Skin epidermis (tissue), 12 donors: ENCODE results near the gene PRRT2.
A peak's percentile ranks its signal among the peaks of the same experiment; 100 is the strongest.
"Not testable (repeated sequence)": the region's sequence is repeated elsewhere in the genome, so short reads cannot be mapped to it uniquely, and the experiment has no call there.

Experiments
- H3K27ac ChIP-seq, 21 experiments: fragments of 200-600 bp; sonication (generic) in 11 of 21; one replicate each; pipeline ENCODE4 v1.5.0; 2020; ENCODE audit warnings: mild to moderate bottlenecking in 3 of 21, inconsistent platforms in 2 of 21, moderate library complexity in 2 of 21
- H3K4me3 ChIP-seq, 7 experiments: fragments of 200-600 bp; sonication (generic) in 2 of 7; one replicate each; pipeline ENCODE4 v1.5.0; 2020; ENCODE audit warnings: inconsistent platforms in 2 of 7, mild to moderate bottlenecking in 2 of 7, moderate library complexity in 1 of 7

The PRRT2 gene

DNA sequence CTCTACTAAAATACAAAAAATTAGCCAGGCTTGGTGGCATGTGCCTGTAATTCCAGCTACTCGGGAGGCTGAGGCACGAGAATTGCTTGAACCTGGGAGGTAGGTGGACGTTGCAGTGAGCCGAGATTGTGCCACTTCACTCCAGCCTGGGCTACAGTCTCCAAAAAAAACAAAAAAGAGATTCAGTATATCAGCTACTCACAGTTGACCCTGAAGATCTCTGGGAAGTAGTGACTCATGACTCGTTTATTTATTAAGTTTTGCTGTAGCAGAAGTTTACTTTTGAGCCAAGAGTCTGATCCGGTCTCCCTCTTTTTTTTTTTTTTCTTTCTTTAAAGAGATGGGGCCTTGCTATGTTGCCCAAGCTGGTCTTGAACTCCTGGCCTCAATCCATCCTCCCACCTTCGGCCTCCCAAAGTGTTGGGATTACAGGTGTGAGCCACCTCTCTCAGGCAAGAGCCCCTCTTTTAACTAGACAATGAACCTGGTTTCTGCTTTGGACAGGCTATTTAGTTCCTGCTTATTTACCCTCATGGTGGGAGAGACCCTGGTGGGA is 12.7 kb downstream of the PRRT2 start:
- Histone ChIP-seq H3K4me3 (no peak overlapping the region), H3K27ac (peak overlapping the region in 19 of 21 experiments; percentile 15 to 97 (median 69))

DNA sequence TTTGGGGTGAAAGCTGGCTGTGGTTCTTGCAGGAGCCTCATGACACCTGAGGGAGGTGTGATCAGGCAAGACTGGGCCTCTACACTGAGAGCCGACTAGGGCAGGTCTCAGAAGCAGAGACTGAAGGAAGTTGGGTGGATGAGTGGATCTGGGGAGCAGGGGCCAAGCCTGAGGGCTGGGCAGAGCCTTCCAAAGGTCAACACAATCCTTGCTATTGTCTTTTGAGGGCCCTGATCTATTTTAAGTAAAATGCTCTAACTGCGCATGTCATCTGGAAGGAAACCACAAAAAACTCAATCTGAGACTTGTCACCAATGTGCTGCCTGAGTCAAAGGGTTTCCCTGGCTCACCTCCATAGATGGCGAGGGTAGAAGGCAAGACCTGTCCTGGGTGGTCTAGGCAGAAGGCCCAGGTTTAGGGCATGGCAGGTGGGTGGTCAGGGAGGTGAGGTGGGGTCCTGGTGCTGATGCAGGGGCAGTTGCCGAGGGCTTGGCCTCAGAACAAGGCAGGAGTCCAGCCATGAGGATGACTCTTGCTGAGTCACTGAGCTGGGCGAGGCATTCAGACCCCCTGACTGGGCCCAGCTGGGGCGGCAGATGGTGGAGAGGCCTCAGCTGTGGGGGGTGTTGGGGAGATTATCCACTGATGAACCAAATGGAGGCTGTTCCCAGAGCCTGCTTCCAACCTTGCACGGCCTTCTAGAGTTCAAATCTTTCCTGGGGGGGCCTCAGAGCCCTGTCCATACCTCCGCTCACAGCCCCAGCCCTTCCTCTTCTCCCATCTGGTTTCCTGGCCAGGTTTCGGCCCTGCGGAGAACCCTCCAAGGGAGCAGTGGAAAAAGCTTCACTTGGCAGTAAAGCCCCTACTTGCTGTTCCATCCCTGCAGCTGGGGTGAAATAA is 13.4 kb downstream of the PRRT2 start:
- Histone ChIP-seq H3K27ac (peak overlapping the region in 19 of 21 experiments; percentile 2 to 97 (median 69)), H3K4me3 (no peak overlapping the region)

DNA sequence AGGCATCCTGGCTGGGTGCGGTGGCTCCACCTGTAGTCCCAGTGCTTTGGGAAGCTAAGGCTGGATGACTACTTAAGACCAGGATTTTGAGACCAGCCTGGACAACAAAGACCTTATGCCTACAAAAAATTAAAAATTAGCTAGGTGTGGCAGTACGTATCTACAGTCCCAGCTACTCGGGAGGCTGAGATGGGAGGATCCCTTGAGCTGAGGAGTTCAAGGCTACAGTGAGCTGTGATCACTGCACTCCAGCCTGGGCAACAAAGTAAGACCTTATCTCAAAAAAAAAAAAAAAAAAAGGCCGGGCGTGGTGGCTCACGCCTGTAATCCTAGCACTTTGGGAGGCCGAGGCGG is 14.3 kb downstream of the PRRT2 start:
- Histone ChIP-seq H3K4me3 (no peak overlapping the region), H3K27ac (peak overlapping the region in 13 of 21 experiments; percentile 2 to 97 (median 71))

DNA sequence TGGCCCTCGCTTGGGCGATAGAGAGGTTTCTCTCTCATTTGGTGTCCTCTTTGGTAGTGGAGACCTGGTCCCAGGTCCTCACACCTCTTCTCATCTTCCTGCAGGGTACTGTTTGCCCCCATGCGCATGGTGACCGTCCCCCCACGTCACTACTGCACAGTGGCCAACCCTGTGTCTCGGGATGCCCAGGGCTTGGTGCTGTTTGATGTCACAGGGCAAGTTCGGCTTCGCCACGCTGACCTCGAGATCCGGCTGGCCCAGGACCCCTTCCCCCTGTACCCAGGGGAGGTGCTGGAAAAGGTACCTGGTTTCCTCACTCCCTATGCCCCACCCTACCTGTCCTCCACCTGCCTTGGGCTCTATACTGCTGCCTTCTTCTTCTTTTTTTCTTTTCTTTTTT is 18.8 kb downstream of the PRRT2 start:
- no peak overlapping the region for H3K4me3 ChIP-seq
- peak overlapping the region in 1 of 21 experiments; percentile 45 for H3K27ac ChIP-seq

DNA sequence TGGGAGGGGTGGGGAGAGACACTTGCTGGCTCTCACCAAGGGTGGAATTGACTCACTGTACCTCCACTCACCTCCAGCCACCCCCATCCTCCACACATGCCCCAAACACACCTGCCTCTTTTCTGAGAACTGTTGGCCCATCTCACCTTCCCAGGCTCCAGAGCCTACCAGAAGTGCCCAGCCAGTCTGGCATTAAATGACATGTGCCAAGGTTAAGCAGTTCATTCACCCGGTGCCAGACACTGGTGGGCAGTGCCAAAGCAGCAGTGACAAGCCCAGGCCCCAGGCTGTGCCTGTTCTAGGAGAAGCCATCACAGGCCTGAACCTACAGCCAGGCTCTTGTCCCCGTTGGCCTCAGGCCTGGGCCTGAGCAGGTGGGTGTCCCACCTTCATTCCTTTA is 19.5 kb downstream of the PRRT2 start:
- Histone ChIP-seq H3K4me3 (no peak overlapping the region), H3K27ac (no peak overlapping the region)

DNA sequence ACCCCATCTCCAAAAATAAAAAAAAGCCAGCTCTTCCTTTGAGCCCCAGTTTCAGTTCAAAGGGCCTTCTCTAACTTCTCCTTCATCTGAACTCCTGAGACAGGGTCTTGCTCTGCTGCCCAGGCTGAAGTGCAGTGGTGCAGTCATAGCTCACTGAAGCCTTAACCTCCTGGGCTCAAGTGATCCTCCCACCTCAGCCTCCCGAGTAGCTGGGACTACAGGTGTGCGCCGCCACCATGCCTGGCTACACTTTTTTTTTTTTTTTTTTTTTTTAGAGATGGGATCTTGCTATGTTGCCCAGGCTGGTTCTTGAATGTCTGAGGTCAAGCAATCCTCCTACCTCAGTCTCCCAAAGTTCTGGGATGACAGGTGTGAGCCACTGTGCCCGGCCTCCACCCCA is 21.2 kb downstream of the PRRT2 start:
- H3K4me3 ChIP-seq, H3K27ac ChIP-seq: not testable (repeated sequence)

DNA sequence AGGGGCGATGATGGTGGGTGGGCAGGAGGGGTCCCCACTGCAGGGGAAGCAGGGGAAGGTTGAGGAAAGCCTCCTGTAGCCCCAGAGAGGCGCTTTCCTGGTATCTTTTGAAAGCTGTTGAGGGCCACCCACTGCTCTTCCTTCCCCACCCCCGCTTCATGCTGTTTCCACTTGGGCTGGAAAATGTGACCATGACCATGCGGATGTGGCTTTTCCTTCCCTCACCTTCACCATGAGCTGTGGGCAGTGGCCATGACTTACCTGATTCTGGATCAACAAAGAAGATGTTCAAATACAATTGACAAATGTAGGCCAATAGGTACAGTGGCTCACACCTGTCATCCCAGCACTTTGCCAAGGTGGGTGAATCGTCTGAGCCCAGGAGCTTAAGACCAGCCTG is 22.1 kb downstream of the PRRT2 start:
- no peak overlapping the region for H3K4me3 ChIP-seq
- no peak overlapping the region for H3K27ac ChIP-seq

DNA sequence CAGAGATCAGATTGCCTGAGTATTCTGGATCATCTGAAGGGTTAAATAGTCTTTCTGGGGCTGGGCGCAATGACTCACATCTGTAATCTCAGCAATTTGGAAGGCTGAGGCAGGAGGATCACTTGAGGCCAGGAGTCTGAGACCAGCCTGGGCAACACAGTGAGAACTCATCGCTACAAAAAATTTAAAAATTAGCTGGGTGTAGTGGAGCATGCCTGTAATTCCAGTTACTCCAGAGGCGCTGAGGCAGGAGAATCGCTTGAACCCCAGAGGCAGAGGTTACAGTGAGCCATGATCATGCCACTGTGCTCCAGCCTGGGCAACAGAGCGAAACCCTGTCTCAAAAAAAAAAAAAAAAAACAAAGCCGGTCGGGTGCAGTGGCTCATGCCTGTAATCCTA is 23.9 kb downstream of the PRRT2 start:
- no peak overlapping the region for H3K27ac ChIP-seq
- H3K4me3 ChIP-seq, result no peak overlapping the region

DNA sequence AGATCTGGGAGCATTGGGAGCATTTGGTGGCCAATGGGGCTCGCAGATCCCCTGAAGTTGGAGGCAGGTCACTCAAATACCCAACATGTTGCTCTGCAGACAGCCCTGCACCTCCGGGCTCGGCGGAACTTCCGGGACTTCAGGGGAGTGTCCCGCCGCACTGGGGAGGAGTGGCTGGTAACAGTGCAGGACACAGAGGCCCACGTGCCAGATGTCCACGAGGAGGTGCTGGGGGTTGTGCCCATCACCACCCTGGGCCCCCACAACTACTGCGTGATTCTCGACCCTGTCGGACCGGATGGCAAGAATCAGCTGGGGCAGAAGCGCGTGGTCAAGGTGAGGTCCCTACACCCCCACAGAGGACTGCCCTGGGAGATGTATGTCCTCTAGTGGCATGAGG is 24.6 kb downstream of the PRRT2 start:
- Histone ChIP-seq H3K4me3 (no peak overlapping the region), H3K27ac (no peak overlapping the region)

DNA sequence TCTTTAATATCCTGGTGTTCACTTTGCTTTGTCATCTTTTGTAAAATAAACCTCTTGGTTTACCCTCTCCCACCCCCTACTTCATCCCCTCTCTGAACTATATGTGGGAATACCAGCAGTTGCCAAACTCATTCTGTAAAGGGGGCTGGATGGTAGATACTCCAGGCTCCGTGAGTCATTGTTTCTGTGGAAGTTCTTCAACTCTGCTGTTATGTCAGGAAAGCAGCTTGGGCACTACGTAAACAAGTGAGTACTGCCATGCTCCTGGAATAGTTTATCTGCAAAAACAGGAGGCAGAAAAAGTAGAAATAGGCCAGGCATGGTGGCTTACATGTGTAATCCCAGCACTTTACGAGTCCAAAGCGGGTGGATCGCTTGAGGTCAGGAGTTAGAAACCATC is 25.8 kb downstream of the PRRT2 start:
- Histone ChIP-seq H3K4me3 (no peak overlapping the region), H3K27ac (no peak overlapping the region)

DNA sequence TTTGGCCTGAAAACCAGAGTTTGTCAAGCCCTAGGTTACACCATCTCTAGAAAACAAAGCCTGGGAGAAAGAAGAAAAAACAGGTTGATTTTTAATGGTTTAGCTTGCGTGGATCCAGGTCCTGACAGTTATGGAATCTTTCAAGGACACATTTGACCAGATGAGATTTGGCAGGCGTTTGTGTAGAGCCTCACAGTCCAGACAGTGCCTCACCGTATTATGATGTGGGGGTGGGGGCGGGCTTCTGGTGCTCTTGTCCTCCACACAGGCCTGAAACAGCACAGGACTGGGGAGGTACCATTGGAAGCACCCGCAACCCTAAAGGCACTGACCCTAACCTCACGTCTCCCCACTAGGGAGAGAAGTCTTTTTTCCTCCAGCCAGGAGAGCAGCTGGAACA is 27.8 kb downstream of the PRRT2 start:
- Histone ChIP-seq H3K27ac (no peak overlapping the region), H3K4me3 (no peak overlapping the region)

DNA sequence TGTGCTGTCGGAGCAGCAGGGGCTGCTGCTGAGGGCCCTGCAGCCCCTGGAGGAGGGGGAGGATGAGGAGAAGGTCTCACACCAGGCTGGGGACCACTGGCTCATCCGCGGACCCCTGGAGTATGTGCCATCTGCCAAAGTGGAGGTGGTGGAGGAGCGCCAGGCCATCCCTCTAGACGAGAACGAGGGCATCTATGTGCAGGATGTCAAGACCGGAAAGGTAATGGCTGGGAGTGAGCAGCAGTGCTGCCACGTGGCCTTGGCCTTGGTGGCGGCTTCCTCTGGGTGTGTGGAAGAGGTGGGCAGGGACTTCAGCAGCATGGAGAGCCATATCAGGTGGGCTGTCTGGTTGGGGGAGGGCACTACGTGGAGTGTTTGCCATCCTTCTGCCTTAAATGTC is 28.2 kb downstream of the PRRT2 start:
- Histone ChIP-seq H3K27ac (no peak overlapping the region), H3K4me3 (no peak overlapping the region)

DNA sequence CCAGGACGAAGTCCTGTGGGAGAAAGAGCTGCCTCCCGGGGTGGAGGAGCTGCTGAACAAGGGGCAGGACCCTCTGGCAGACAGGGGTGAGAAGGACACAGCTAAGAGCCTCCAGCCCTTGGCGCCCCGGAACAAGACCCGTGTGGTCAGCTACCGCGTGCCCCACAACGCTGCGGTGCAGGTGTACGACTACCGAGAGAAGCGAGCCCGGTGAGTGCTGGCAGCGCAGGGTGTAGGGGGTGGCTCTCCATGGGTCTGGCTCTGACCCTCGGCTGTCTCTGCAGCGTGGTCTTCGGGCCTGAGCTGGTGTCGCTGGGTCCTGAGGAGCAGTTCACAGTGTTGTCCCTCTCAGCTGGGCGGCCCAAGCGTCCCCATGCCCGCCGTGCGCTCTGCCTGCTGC is 29.6 kb downstream of the PRRT2 start:
- no peak overlapping the region for H3K27ac ChIP-seq

DNA sequence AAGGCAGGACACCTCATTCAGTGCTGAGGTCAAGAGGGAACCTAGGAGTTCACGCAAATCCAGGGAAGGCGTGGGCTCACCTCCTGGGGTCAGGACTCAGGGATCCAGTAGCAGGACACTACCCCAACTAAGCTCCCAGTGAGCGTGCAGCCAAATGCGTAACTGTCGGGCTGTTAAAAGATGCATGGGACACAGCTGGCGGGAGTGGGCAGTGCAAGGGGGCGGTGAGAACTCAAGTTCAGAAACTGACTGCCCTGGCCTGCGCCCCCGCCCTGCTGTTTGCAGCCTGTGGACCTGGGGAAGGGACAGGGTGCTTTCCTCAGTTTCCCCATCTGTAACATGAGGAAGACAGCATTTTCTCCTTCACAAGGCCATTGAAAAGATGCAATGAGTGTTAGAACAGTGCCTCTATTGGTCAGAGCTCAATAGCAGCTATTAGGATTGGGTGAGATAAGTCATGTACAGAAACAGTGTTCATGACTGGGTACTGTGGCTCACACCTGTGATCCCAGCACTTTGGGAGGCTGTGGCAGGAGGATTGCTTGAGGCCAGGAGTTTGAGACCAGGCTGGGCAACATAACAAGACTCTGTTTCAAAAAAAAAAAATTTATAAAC is 30.8 kb downstream of the PRRT2 start:
- H3K27ac ChIP-seq, result no peak overlapping the region
- no peak overlapping the region for H3K4me3 ChIP-seq

More for the DNA sequence above, 29.6 kb downstream of the PRRT2 start:
- H3K4me3 ChIP-seq, result no peak overlapping the region

DNA sequence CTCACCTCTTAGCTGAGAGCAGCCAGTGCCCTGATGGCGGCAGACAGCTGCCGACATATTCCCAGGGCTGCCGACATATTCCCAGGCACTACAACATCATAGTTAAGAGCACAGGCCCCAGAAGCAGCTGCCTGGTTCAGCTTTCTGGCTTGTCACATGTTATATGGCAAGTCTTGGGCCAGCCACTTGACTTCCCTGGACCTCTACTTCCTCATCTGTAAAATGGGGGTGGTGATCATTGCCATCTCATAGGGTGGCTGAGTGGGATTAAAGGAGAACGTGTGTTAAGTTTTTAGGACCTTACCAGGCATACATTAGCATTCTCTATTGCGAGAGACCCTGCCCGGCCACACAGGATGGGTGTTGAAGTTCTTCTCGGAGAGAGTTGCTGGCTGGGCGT is 31.9 kb downstream of the PRRT2 start:
- Histone ChIP-seq H3K4me3 (no peak overlapping the region), H3K27ac (no peak overlapping the region)

DNA sequence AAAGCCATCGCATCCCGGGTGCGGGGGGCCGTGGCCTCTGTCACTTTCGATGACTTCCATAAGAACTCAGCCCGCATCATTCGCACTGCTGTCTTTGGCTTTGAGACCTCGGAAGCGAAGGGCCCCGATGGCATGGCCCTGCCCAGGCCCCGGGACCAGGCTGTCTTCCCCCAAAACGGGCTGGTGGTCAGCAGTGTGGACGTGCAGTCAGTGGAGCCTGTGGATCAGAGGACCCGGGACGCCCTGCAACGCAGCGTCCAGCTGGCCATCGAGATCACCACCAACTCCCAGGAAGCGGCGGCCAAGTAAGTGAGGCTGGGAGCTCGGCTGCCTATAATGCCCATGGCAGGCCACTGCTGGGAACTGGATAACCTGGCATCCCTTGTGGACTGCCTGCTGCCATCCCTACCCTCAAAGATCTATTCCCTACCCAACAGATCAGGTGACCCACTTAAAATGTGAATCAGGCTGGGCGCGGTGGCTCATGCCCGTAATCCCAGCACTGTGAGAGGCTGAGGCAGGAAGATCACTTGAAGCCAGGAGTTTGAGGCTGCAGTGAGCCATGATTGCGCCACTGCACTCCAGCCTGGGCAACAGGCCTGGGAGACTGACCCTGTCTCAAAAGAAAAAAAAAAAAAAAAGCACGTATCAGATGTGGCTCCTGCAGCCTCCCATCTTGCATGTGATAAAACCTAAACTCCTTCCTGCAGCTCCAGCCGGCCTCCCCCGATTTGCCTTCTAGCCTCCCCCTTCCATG is 32.8 kb downstream of the PRRT2 start:
- Histone ChIP-seq H3K27ac (no peak overlapping the region), H3K4me3 (no peak overlapping the region)

DNA sequence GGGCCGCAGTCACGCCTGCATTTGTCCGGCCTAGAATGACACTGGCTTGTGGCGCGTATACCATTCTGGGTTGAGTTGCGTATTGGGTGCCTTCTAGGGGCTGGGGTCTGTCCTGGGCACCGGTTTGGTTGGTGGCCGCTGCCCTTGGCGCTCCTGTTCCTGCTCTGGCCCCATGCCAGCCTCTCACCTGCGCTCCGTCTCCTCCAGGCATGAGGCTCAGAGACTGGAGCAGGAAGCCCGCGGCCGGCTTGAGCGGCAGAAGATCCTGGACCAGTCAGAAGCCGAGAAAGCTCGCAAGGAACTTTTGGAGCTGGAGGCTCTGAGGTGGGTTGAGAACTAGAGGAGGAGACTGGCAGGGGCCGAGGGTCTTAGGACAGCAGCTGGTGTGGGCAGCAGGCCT is 33.7 kb downstream of the PRRT2 start:
- H3K27ac ChIP-seq, result no peak overlapping the region
- H3K4me3 ChIP-seq, result no peak overlapping the region

DNA sequence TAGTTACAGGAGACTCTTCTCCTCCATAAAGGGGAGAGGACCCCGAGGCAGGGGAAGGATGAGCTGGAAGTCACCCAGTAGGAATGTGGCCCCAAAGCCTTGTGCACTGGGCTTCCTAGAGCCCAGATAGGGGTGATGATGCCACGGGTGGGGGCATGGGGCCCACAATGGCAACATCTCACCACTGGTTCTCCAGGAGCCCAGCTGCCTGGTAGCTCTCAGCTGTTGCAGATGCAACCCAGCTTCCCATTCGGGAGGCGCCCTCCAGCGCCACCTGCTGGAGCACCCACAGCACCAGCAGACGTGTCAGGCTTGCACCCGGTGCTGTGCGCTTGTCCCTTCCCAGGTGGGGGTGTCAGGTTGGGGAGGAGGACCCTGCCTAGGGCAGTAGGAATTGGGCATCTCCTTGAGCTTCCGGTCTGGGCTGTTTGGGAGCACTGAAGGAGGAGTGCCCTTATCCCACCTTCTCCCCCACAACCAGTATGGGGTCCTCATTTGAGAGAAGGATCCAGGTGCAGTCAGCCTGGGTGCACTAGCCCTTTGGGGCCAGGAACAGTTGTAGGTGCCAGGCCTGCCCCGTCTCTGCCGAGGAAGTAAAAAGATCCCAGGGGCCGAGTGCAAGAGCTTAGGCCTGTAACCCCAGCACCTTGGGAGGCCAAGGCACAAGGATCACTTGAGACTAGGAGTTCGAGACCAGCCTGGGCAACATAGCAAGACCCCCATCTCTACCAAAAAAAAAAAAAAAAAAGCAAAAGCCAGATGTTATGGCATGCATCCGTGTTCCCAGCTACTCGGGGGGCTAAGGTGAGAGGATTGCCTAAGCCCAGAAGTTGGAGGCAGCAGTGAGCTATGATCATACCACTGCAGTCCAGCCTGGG is 36.7 kb downstream of the PRRT2 start:
- no peak overlapping the region for H3K27ac ChIP-seq
- no peak overlapping the region for H3K4me3 ChIP-seq

DNA sequence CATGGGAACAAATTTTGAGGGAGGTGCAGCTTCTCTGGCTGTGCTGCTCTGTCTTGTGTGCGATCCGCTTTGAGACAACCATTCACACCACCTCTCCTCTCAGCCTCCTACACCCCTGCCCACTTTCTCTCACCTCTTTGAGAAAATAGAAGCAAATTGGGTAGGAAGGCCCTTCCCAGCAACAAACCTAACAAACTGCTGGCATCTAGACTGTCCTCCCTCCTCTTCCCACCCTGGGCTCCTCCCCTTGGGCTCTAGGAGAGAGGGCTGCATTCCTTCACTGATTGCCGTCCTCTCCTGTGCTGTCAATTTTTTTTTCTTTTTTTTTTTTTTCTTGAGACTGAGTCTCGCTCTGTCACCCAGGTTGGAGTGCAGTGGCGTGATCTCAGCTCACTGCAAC is 37.5 kb downstream of the PRRT2 start:
- Histone ChIP-seq H3K4me3 (no peak overlapping the region), H3K27ac (no peak overlapping the region)

DNA sequence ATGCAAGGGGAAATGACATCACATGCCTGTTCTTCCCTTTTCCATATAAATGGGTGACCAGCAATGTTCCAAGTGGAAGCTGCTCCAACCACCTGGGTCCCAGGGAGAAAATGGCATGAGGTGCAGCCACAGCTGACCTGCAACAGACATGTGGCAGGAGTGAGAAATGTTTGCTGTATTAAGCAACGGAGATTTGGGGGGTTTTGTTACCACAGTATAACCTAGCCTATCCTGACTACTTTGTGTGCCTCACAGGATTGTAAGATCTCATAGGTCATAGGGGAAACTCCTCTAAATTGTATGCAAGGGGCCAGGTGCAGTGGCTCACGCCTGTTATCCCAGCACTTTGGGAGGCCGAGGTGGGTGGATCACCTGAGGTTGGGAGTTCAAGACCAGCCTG is 39.0 kb downstream of the PRRT2 start:
- no peak overlapping the region for H3K4me3 ChIP-seq
- H3K27ac ChIP-seq, result no peak overlapping the region
